Gastrocnemius medialis (tissue), 4 donors: ENCODE measurements around the gene HDAC6.

ENCODE experiments used
- CTCF ChIP-seq, 5 experiments: fragments of 450-650 bp in 3 of 5; fragments of 200-600 bp in 2 of 5; sonication (generic) in 2 of 5; IDR thresholded peaks in 4 of 5; conservative IDR thresholded peaks in 1 of 5; 1 replicate in 4 of 5; 2 replicates in 1 of 5; pipeline ENCODE4 v1.5.1; 2016 to 2019; ENCODE audit warnings: antibody characterized with exemption in 5 of 5, mild to moderate bottlenecking in 3 of 5, moderate library complexity in 3 of 5
- POLR2A ChIP-seq, 2 donors: fragments of 450-650 bp; IDR thresholded peaks; one replicate each; pipeline ENCODE4 v1.6.1; 2017; ENCODE audit warnings: antibody characterized with exemption in 2 of 2, mild to moderate bottlenecking in 2 of 2, moderate library complexity in 2 of 2

GRCh38 chrX:48833542-48834138, 31.8 kb downstream of the HDAC6 start:
- TF ChIP-seq POLR2A (IDR thresholded peaks at IDR 0.05) (no peak), CTCF (IDR thresholded peaks at IDR 0.05 in 4 of 5, conservative IDR thresholded peaks at IDR 0.05 in 1 of 5) (no peak)
